Measurements from ENCODE around the gene CCDC85C. TPM values are rescaled to one million over a fixed set of nuclear protein-coding genes. Genes with fewer than 3 reads are reported as not detected.

The CCDC85C gene
- total RNA-seq, 1 experiment from 2014 or later = 42.3 TPM

DNA sequence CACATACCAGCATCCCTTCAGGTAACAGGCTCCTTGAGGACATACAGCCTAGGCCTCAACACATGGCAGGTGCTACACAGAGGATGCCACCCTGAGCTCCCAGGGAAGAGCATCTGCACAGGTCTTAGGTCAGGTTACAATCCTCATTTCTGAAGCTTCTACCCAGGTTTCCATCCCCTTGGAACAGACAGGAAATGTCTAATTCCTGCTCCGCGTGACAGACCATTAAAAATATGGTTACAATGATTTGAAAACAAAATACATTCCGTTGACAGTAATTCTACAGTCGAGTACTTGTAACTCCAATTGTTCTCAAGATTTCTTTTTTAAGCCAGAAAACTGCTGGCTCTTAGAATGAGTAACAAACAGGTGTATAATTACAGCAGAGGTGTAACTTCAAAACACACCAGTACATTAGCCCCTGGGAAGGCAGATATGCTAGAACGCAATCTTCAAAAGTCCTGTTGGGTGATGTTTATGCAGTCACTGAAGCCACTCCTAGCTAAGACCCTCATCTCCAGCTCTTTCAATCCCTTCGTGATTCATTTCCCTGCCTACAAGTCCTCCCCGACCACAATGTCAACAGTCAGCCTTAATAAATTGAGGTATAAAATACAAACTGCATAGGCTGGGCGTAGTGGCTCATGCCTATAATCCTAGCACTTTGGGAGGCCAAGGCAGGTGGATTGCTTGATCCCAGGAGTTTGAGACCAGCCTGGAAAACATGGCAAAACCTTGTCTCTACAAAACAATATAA, 135.0 kb downstream of the CCDC85C start:
- intact Hi-C loops (cut with micrococcal nuclease) = no loop called here
- no TSS peak for BruUV-seq (replicated peaks)
- H3K9me3 ChIP-seq (ENCODE audit: control insufficient read depth in 1 of 2, insufficient read depth in 1 of 2, low read depth in 1 of 2, low read length in 2 of 2) = no peaks in the 10 kb centered on the region
- no peaks in the 10 kb centered on the region for H4K20me1 ChIP-seq (ENCODE audit: insufficient read depth)
- no peak overlapping the region for H3K9ac ChIP-seq (ENCODE audit: low read length)
- H3K27ac ChIP-seq (ENCODE audit: low read depth, low read length) = no peak overlapping the region
- TF ChIP-seq TCF7L2 (IDR thresholded peaks at IDR 0.05; ENCODE audit: borderline replicate concordance, extremely low read depth, insufficient read depth, insufficient read length) (no peak), FOSL1 (IDR thresholded peaks at IDR 0.05; ENCODE audit: low read depth) (no peak), CEBPB (IDR thresholded peaks at IDR 0.05; ENCODE audit: low read depth) (no peak), POLR2A (IDR thresholded peaks at IDR 0.05; ENCODE audit: borderline replicate concordance, extremely low read depth, insufficient read depth, insufficient read length) (no peak), JUND (IDR thresholded peaks at IDR 0.05) (no peak), EZH2 (IDR thresholded peaks at IDR 0.05) (no peak), EZH2phosphoT487 (IDR thresholded peaks at IDR 0.05; ENCODE audit: borderline replicate concordance) (no peak), EGR1 (IDR thresholded peaks at IDR 0.05; ENCODE audit: low read depth) (no peak), SP1 (IDR thresholded peaks at IDR 0.05; ENCODE audit: low read depth) (no peak), RAD21 (IDR thresholded peaks at IDR 0.05; ENCODE audit: low read depth) (no peak), ELF1 (IDR thresholded peaks at IDR 0.05; ENCODE audit: borderline replicate concordance, low read depth) (no peak)
- TF ChIP-seq, protein P1, sequence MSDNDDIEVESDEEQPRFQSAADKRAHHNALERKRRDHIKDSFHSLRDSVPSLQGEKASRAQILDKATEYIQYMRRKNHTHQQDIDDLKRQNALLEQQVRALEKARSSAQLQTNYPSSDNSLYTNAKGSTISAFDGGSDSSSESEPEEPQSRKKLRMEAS (IDR thresholded peaks at IDR 0.05) = no peak
- no peaks in the 10 kb centered on the region for H3K4me1 ChIP-seq (ENCODE audit: control insufficient read depth in 1 of 2, insufficient read depth in 2 of 2, low read length in 2 of 2)
- H3K9me2 ChIP-seq (ENCODE audit: insufficient read depth) = no peaks in the 10 kb centered on the region
- DNase-seq (ENCODE audit: low read depth, low spot score) (no peak), ATAC-seq (no peak)
- H2AFZ ChIP-seq (ENCODE audit: low read depth, low read length, poor library complexity, severe bottlenecking) = no peak overlapping the region
- ChIA-PET CTCF (no interaction called here), POLR2A (no interaction called here), RAD21 (ENCODE audit: low non-redundant PET in 1 of 2, low total read pairs in 2 of 2, uncharacterized antibody in 2 of 2, unreplicated experiment in 2 of 2) (no interaction called here)
- no peak overlapping the region for H3K4me3 ChIP-seq (replicated peaks in 1 of 2; ENCODE audit: low read depth in 1 of 2, low read length in 2 of 2)
- no peak overlapping the region for H3K4me2 ChIP-seq (ENCODE audit: low read length)
- H3K27me3 ChIP-seq (ENCODE audit: insufficient read depth, low read length) = no peaks in the 10 kb centered on the region
- H3K79me2 ChIP-seq (ENCODE audit: insufficient read depth, low read length) = peaks cover 67% of the 10 kb centered on the region
- H3K36me3 ChIP-seq (ENCODE audit: control insufficient read depth in 1 of 2, insufficient read depth in 2 of 2, low read length in 2 of 2) = no peaks in the 10 kb centered on the region

DNA sequence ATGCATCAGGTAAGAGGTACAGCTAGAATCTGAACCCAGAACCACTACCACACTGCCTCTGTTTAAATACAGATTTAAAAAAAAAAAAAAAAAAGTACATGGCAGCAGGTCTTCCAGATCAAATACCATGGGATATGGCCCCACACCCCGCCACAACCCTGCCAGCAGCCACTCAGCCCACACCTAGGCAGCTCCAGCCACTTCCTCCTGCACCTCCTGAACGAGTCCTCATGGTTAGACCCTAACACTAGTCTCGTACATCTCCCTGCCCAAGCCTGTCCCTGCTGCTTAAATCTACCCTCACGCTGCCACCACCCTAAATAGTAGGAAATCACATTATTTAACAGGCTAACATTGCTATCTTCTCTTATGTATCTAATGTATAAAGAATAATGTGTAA, 135.9 kb downstream of the CCDC85C start:
- TF ChIP-seq EZH2 (IDR thresholded peaks at IDR 0.05) (no peak), FOSL1 (IDR thresholded peaks at IDR 0.05; ENCODE audit: low read depth) (no peak), CEBPB (IDR thresholded peaks at IDR 0.05; ENCODE audit: low read depth) (no peak), POLR2AphosphoS5 (IDR thresholded peaks at IDR 0.05; ENCODE audit: low read depth, low read length) (no peak), SP1 (IDR thresholded peaks at IDR 0.05; ENCODE audit: low read depth) (no peak), EZH2phosphoT487 (IDR thresholded peaks at IDR 0.05; ENCODE audit: borderline replicate concordance) (no peak), JUND (IDR thresholded peaks at IDR 0.05) (no peak), YY1 (IDR thresholded peaks at IDR 0.05; ENCODE audit: extremely low read depth, insufficient replicate concordance, low read depth, low read length) (no peak), TCF7L2 (IDR thresholded peaks at IDR 0.05; ENCODE audit: borderline replicate concordance, extremely low read depth, insufficient read depth, insufficient read length) (no peak), ZFX (IDR thresholded peaks at IDR 0.05) (no peak), CBX3 (IDR thresholded peaks at IDR 0.05; ENCODE audit: low read depth) (no peak), EGR1 (IDR thresholded peaks at IDR 0.05; ENCODE audit: low read depth) (no peak)
- TF ChIP-seq, protein P2, sequence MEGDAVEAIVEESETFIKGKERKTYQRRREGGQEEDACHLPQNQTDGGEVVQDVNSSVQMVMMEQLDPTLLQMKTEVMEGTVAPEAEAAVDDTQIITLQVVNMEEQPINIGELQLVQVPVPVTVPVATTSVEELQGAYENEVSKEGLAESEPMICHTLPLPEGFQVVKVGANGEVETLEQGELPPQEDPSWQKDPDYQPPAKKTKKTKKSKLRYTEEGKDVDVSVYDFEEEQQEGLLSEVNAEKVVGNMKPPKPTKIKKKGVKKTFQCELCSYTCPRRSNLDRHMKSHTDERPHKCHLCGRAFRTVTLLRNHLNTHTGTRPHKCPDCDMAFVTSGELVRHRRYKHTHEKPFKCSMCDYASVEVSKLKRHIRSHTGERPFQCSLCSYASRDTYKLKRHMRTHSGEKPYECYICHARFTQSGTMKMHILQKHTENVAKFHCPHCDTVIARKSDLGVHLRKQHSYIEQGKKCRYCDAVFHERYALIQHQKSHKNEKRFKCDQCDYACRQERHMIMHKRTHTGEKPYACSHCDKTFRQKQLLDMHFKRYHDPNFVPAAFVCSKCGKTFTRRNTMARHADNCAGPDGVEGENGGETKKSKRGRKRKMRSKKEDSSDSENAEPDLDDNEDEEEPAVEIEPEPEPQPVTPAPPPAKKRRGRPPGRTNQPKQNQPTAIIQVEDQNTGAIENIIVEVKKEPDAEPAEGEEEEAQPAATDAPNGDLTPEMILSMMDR (IDR thresholded peaks at IDR 0.05 in 2 of 3, conservative IDR thresholded peaks at IDR 0.05 in 1 of 3; ENCODE audit: borderline replicate concordance in 1 of 3, insufficient read depth in 1 of 3, low read depth in 2 of 3, low read length in 2 of 3) = no peak
- Histone ChIP-seq H3K4me2 (ENCODE audit: low read length) (no peak overlapping the region), H3K9me3 (ENCODE audit: control insufficient read depth in 1 of 2, insufficient read depth in 1 of 2, low read depth in 1 of 2, low read length in 2 of 2) (no peaks in the 10 kb centered on the region), H3K4me3 (replicated peaks in 1 of 2; ENCODE audit: low read depth in 1 of 2, low read length in 2 of 2) (no peak overlapping the region), H3K4me1 (ENCODE audit: control insufficient read depth in 1 of 2, insufficient read depth in 2 of 2, low read length in 2 of 2) (no peaks in the 10 kb centered on the region), H3K36me3 (ENCODE audit: control insufficient read depth in 1 of 2, insufficient read depth in 2 of 2, low read length in 2 of 2) (peaks cover 0 to 5% of the 10 kb centered on the region in 2 experiments; a peak in 2 of 4 replicates), H2AFZ (ENCODE audit: low read depth, low read length, poor library complexity, severe bottlenecking) (no peak overlapping the region), H3K9me2 (ENCODE audit: insufficient read depth) (no peaks in the 10 kb centered on the region), H4K20me1 (ENCODE audit: insufficient read depth) (no peaks in the 10 kb centered on the region), H3K27ac (ENCODE audit: low read depth, low read length) (no peak overlapping the region), H3K9ac (ENCODE audit: low read length) (no peak overlapping the region), H3K79me2 (ENCODE audit: insufficient read depth, low read length) (peaks cover 58% of the 10 kb centered on the region), H3K27me3 (ENCODE audit: insufficient read depth, low read length) (no peaks in the 10 kb centered on the region)
- intact Hi-C loops (cut with micrococcal nuclease) = no loop called here
- DNase-seq (ENCODE audit: low read depth, low spot score) = no peak
- POLR2A ChIA-PET = interaction anchor here (1.4 kb wide), 1 partner anchor 13 kb away, joined by 4 read pairs; the partner anchor contains the start of genes CCNK and SETD3
- no TSS peak for BruUV-seq (replicated peaks)
- no peak for ATAC-seq
- CTCF ChIA-PET = no interaction called here
- RAD21 ChIA-PET (ENCODE audit: low non-redundant PET in 1 of 2, low total read pairs in 2 of 2, uncharacterized antibody in 2 of 2, unreplicated experiment in 2 of 2) = no interaction called here

Data from HCT116 (cell line).